ENCODE data around the gene PRAC2. TPM values are rescaled to one million over a fixed set of nuclear protein-coding genes. Genes with fewer than 3 reads are reported as not detected.

The PRAC2 gene
- total RNA-seq, 1 donor from 2014 or later: not detected

DNA sequence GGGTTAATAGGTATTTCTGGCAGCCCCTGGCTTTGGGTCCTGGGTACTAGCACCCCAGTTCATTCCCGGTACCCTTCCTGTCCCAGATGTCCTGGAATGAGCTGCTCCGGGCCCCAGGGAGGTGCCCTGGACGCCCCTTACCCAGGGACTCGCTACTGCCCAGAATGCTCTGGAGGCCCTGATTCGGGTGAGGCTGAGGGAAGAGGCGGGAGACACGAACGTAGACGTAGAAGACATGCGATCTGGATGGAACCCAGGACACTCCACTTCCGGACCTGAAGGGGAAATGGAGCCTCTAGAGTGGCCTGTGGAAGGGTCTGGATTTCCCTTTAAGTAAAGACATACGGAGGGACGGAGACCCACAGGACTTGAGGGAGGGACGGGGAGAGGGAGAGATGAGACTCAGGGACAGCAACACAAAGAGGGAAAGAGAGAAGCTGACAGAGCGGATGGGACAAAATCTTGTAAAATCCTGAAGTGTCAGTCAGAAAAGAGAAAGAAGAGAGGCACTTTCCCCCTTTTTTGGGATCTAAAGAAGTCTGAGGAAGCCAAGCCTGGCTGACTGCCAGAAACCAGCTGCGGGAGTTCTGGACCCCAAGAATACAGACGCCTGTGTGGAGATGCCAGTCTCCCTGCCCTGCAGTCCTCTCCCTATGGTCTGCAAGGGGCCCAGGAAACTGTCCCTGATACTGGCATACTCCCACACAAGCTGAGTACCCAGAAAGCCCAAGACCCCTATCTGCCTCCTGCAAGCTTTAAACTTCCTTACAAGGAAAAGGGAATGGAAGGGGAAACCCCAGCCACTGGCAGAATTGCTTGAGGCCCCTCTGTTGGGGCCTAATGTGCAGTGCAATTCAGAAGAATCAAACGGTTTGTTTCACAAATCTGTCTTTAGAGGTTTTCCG, 6.6 kb downstream of the PRAC2 start:
- no peak for ATAC-seq (ENCODE audit: poor library complexity)
- intact Hi-C loops (cut with DNase I): loop anchor here (5.0 kb wide), 2 partner anchors 63 to 148 kb away; no protein-coding TSS in a partner anchor
- DNase-seq: no peak

DNA sequence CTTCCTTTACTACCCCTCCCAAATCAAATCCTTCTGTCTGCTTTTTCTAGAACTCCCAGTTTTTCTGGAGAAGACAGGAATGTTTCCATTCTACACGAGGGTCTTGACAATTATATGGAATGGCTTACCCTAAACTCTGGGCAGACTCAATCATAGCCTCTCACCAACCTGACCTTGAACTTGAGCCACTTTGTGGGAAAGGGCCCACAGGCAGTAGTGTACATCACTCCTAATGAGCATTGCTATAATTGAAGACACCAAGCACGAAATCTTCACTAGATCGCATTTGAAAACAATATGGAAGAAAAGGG, 7.2 kb downstream of the PRAC2 start:
- intact Hi-C loops (cut with DNase I): no loop called here
- ATAC-seq (ENCODE audit: poor library complexity) (no peak), DNase-seq (no peak)

DNA sequence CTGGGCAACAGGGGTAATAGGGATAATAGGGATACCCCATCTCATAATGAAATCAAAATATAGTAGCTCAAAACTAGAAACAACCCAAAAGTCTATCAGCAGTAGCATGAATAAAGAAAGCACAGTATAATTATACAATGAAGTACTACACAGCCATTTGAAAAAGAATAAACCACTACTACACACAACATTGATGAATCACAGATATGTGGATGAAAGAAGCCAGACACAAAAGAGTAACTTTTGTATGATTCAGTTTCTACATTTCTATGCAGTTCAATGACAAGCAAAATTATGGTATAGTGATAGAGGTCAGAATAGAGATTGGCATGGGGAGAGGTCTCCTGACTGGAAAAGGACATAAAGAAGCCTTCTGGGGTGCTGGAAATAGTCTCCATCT, 8.4 kb downstream of the PRAC2 start:
- ATAC-seq (ENCODE audit: poor library complexity) (no peak), DNase-seq (no peak)
- intact Hi-C loops (cut with DNase I): no loop called here

DNA sequence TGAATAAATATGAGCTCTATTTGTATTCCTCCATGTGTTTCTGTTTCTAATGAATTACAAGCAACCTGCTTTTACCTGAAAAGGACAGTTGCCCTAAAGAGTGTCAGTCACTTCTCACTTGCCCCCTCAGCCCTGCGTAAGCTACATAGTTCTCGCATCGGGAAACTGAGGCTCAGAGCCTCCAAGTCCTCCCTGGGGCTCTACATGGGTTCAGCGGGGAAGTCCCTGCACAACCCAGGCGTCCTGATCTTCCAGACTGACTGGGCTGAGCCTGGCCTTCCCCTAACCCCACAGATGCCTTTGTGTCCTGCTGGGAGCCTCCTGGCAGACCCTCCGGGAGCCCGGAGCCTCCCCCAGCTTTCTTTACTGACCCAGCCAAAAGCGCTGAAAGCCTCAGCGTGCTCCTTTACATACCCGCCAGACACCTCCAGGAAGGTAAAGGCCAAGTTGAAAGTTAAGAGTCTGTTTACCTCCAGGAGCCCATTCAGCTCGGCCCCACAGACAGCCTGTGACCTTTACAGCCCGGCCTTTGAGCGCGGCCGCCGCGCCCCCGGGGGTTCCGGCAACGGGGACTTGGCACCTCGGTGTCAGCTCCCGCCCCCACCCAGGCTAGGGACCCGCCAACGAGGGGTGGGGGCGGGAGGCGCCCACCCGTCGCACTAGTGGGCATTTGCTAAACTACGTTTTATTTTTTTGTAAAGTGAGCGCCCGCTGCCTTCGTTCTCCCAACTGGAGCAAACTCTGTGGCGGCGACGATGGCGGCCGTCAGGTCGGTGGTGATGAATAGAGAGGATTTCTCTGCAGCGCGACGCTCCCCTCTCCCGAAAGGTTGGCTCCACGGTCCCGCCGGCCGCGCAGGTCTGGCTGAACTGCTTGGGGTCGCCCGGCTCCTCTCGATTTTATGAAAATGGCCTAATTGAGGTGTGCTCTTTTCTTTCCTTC, 10.0 kb downstream of the PRAC2 start:
- intact Hi-C loops (cut with DNase I): no loop called here
- no peak for ATAC-seq (ENCODE audit: poor library complexity)
- DNase-seq: no peak

DNA sequence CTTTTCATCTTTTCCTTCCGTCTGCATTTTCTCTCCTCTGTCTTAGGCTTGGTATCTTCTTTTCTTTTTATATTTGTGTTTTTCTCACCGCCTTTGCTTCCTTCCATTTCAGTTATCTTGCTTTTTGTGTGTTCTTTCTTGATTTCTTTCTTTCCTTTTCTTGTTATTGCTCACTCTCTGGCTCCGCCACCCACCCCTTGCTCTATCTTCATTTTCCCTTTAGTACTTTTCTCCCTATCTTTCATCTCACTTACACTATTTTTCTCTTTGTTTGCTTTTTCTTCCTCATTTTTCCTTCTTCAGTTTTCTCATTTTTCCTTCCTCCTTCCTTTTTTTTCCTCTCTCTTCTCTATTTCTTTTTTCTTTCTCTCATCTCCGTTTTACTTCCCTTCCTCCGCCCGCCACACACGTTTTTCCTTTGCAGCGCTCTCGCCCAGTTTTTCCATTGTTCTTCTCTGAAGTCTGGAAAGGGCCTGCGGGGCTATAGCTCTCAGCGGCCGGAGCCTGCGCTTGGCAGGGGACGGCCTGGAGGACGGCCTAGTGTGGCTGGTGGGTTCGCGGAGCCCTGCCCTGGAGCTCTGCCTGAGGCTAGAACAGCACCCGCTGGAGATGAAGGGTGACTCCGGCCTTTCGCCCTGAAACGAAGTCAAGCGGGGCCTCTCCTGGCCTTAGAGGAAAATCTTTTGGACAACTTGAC, 10.8 kb downstream of the PRAC2 start:
- intact Hi-C loops (cut with DNase I): no loop called here
- ATAC-seq (ENCODE audit: poor library complexity): no peak
- DNase-seq: no peak

DNA sequence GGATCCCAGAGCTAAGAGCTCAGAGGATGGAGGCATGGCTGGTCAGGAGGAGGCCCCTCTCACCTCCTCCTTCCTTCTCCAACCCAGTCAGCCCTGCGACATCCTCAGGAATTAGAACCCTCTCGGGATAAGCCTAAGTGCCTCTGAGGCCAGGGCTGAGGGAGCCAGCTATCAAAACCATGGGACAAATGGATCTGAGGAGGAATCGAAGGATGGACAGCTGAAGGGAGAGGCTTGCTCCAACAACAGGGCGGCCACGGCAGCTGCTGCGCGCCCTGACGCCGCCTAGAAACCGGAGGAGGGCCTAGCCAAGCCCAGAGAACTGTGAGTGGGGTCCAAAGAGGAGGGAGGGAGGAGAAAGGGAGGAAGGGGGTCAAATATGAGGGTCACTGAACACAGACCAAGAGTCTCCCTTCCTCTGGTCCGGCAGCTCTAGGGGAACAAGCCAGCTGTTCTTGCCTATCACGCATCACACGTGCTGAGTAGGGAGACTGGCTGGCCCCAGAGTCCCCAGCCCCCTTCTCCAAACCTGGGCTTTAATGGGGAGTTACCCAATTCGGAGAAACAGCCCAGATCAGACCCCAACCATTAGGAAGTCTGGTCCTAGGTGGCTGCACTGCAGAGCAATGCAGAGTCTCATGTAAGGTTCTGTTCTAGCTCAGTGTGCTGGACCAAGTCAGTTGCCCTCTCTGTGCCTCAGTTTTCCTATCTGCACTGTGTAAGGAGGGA, 11.5 kb downstream of the PRAC2 start:
- intact Hi-C loops (cut with DNase I): no loop called here
- ATAC-seq (ENCODE audit: poor library complexity) (no peak), DNase-seq (no peak)

DNA sequence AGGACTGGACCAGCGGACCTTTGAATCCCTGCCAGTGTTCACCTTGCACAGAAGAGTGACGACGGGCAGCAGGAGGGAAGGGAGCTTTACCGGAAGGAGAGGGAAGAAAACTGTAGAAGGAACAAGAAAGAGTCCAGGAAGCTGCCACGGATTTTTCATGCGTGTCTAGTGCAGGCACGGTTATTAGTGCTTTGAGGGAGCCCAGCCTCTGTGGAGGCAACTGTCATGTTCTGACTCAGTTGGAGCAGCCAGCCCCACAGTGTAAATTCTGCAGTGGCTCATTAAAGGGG, 12.0 kb downstream of the PRAC2 start:
- no peak for DNase-seq
- intact Hi-C loops (cut with DNase I): no loop called here
- no peak for ATAC-seq (ENCODE audit: poor library complexity)

DNA sequence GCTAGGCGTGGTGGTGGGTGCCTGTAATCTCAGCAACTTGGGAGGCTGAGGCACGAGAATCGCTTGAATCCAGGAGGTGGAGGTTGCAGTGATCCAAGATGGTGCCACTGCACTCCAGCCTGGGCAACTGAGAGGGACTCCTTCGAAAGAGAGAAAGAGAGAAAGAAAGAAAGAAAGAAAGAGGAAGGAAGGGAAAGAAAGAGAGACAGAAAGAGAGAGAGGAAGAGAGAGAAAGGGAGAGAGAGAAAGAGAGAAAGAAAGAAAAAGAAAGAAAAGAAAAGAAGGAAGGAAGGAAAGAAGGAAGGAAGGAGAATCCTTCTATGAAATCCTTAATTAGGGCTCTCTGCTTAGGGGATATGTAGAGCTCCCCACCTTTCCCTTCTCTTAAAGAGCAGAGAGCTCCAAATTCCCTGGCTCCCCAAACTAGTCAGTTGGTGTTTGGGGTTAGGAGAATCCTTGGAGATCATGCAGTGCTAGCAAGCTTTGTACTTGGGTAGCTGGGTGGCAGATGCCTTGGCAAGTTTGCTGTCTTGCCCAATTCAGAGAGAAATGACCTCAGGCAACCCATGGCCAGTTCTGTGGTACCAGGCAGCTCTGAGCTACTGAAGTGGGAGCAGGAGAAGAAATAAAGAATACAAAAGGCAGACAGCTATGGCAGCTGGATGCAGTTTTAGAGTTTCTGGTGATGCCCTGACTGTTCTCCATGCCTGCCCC, 14.5 kb downstream of the PRAC2 start:
- intact Hi-C loops (cut with DNase I): no loop called here
- no peak for ATAC-seq (ENCODE audit: poor library complexity)
- DNase-seq: no peak

DNA sequence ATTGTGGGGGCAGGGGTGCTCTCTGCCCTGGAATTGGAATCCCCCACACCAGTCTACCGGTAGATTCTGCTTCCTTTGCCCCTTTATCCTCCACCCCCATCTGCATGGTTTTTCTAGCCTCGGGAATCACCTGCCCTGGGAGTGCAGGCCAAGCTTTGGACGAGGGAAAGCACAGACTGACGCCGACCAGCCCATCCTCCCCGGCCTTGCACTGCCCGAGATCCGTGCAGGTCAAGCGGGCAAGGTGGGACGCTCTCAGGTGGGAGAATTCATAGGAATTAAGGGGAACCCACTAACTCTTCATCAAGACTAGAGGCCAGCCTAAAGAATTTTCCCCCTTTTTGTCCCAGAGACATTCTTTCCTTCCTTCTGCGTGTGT, 15.4 kb downstream of the PRAC2 start:
- no peak for ATAC-seq (ENCODE audit: poor library complexity)
- DNase-seq: no peak
- intact Hi-C loops (cut with DNase I): no loop called here

DNA sequence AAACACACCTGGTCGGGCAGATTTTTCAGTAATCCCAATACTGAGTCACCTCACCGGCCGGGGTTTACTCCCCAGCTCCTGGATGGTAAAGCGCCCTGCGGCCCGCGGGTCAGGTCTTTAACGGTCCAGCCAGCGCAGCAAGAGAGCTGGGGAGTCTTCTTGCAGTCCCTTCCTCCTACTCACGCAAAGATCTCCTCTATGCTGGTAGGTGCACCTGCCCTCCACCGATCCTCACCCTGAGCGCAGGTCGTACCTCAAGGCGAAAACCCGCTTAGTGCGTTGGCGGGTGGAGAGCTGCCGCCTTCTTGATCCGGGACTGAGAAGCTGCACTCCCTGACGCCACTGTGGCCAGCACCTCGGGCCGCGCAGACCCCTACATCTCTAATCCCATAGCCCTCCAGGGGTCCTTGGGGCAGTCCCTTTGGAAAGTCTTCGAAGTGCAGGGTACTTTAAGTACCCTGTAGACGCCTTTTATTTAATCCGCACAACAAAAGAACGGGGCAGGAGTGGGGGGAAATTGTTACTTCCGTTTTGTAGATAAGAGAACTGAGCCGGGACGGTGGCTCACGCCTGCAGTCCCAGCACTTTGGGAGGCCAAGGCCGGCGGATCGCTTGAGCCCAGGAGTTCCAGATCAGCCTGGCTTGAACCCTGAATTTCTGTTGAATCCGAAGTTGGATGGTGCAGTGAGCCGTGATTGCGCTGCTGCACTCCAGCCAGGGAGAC, 16.0 kb downstream of the PRAC2 start:
- DNase-seq (no peak), ATAC-seq (ENCODE audit: poor library complexity) (no peak)

DNA sequence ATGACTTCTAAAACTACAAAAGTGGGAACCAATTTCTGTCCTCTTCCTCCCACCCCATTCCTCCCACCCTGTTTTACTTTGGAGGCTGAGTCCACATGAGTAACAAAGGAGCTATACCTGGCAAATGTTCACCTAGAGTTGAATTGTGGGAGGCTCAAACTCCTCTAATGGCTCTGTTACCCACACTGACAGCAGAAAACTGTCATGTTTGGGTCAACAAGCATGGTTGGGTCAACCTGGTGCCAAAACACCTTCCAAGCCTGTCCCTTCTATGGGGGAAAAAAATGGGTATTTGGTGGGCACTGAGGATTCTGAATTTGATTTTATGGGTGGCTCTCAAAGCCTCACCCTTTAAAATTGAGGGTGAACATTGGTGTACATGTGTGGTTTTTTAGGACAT, 17.6 kb downstream of the PRAC2 start:
- no peak for DNase-seq
- intact Hi-C loops (cut with DNase I): no loop called here
- ATAC-seq (ENCODE audit: poor library complexity): no peak

More for the DNA sequence above, 16.0 kb downstream of the PRAC2 start:
- intact Hi-C loops (cut with DNase I): no loop called here

DNA sequence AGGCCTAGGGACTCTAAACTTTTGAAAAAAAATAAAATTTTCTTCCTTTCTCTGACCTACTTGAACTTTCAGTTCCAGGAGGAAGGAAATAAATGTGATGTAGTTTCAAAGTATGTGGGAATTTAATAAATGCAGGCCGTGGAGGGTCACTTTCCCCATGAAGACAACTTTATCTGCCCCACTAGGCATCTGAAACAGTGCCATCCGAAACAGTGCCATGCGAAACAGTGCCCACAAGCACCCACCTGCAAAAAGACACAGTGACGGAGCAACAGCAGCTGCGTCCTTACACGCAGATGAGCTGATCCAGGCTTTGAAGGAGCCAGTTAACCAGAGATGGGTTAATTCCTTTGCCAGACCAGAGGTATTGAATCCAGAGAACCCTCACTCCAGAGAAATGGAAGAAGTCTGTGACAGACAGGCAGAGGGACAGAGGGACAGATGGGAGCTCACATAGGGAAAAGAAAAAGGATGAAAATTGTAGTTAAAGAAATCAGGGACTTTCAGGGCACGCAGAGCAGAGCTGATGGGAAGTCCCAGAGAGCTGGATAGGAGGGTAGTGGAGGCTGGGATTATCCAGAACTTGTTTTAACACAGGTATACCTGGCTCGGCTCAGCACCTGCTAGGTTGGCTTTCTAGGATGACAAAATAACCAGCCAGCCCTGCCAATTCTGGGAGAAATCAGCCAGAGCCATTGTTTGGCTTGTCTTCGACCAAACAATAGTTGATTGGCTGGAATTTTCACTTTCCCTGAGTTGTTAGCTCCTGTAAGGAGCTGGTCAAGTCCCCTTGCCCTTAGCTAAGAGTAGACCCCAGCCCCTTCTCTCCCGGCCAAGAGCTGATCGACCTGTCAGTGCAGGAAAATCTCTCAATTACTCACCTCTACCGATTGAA, 22.6 kb downstream of the PRAC2 start:
- DNase-seq (no peak), ATAC-seq (ENCODE audit: poor library complexity) (no peak)
- intact Hi-C loops (cut with DNase I): no loop called here

DNA sequence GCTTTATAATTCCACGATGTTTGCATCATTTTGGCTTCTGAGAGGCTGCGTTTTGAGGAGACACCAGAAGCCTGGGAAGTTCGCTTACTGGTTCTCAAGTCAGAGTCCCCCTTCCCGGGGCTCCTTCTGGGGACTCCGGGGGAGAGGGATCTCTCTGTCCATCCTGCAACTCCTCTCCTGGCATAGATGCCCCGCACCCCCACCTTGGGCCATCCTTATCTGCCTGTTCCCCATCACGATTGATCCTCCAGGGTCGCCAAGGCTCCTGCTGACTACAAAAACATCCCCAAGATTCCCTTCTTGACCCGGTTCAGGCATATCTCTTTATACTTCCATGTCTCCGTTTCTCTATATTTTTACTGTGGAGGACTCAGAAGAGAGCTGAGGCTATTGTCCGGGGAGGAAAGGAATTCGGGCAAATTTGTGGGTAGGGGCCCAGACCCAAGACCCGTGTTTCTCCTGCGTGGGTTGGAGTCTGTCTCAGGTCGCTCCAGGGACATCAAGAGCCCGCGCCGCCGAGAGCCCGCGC, 24.0 kb downstream of the PRAC2 start:
- ATAC-seq (ENCODE audit: poor library complexity) (no peak), DNase-seq (no peak)
- intact Hi-C loops (cut with DNase I): no loop called here

DNA sequence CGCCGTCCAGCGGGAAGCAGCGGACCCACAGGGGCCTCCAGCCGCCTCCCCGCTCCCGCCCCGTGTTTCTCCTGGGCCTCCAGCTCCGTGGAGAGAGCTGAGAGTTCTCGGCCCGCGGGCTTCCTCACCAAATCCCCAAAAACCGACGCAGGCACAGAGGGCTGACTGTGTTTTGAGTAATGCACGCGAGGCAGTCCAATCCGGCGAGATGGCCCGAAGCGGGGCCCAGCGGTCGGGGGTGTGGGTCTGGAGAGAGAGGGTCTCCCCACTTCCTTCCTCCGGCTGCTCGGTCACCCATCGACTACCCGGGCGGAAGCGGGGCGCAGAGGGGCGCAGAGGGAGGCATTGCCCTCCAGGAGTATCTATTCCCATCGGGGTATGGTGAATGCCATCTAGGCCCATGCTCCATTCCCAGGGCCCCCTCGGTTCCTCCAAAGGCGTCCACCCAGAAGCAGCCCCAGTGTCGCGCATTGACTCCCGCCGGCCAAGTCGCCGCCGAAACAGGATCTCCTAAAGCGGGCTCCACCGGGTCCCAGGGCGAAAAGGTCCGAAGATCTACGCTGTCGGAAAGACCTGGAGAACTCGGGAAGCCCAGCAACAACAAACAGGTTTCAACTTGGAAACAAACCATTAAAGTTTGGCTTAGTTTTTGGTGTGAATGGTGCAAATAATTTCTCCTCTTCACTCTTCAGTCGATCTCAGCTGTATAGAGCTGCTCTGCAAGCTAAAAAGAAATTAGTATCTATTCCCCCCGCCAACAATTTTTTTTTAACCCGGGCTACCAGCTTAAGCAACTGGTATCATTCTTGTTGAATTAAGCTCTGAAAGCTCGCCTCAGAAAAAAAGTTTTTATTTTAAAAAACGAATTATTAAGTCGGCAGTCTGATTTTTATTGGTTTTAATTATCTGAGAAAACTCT, 24.7 kb downstream of the PRAC2 start:
- DNase-seq: no peak

DNA sequence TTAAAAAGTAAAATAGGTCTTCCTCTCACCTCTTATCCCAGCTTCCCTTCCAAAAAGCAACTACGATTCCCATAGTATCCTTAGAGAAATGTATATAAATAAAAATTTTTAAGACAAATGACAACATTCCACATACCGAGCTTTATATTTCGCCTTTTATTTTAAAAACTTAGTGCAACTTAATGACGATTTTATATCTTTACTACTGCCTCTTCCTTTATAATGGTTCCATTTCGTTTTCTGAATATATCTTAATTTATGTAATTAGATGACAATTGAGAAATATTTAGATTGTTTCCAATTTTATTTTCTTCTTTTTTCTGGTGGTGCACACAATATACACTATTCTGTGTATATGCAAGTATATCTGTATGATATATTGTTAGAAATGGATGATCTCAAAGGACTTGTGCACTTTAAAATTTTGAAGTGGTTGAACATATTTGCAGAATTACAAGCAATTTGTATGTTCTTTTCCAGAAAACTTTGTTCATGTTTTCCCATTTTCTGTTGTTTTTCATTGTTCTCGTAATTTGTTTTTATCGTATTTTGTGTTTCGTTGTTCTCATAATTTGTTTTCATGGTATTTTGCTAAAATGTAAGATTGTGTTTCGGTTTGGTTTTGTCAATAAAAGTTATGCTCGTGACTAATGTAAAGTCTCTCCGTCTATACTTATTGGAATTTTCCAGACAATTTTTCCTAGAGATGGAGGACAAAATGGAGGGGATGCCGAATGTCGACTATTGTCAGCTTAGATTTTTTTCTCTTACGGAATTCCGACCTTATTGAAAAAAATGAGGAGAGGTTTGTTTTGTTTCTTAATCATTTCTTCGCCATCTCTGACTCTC, 26.0 kb downstream of the PRAC2 start:
- intact Hi-C loops (cut with DNase I): no loop called here
- no peak for DNase-seq
- ATAC-seq (ENCODE audit: poor library complexity): no peak

More for the DNA sequence above, 24.7 kb downstream of the PRAC2 start:
- intact Hi-C loops (cut with DNase I): no loop called here
- no peak for ATAC-seq (ENCODE audit: poor library complexity)
